BJ (cell line): Measurements from ENCODE around the gene ERGIC1. TPM values are rescaled to one million over a fixed set of nuclear protein-coding genes. Genes with fewer than 3 reads are reported as not detected.

Experiments
- CTCF ChIA-PET: fragments of 350-600 bp; formaldehyde crosslinking; extraction: SDS; loops from one replicate; lab custom pipeline; 2021; ENCODE audit warnings: antibody characterized with exemption, inconsistent platforms; lab: Yijun Ruan, JAX
- POLR2A ChIA-PET: fragments of 300-600 bp; sonication (Branson Sonifier 250); formaldehyde crosslinking; extraction: SDS; loops from one replicate; lab custom pipeline; 2021; ENCODE audit warnings: antibody characterized with exemption; lab: Charles Lee
- DNase-seq: peaks from one replicate; pipeline ENCODE4 v3.0.0-alpha.2; 2011; ENCODE audit warnings: low read depth
- H3K27me3 ChIP-seq: 2 replicates; pipeline ENCODE4 v1.6.0; 2011; ENCODE audit warnings: low read length; ENCODE audit not compliant: control insufficient read depth, insufficient read depth
- H3K36me3 ChIP-seq: 2 replicates; pipeline ENCODE4 v1.5.1; 2011; ENCODE audit warnings: low read length; ENCODE audit not compliant: control insufficient read depth, insufficient read depth
- H3K4me3 ChIP-seq: 2 replicates; pipeline ENCODE4 v1.5.1; 2011; ENCODE audit warnings: low read depth, mild to moderate bottlenecking, control low read depth, low read length
- CTCF ChIP-seq: IDR thresholded peaks from 2 replicates; pipeline ENCODE4 v1.5.1; 2011; ENCODE audit warnings: low read depth, mild to moderate bottlenecking, control low read depth, inconsistent platforms, low read length, moderate library complexity; ENCODE audit not compliant: insufficient read depth
- polyA plus RNA-seq: library from polyadenylated mRNA; depleted of rRNA; stranded (reverse); fragments of >200 nt; gene quantifications from 2 replicates; pipeline ENCODE4 v1.2.3, GENCODE V29; 2011

Gene ERGIC1
- polyA plus RNA-seq, 1 experiment: 216 TPM

GRCh38 chr5:172788771-172789686, 45.0 kb upstream of the ERGIC1 start:
- ChIA-PET POLR2A (interaction anchor here (0.6 kb wide), 1 partner anchor 11 kb away, joined by 3 read pairs; no protein-coding TSS in a partner anchor), CTCF (interaction anchor here (1.1 to 2.1 kb wide), 6 partner anchors 9 to 144 kb away, joined by 3 to 5 read pairs (median 4); partner anchors contain the start of gene DUSP1)
- DNase-seq: no peak
- no peaks in the 10 kb centered on the region for H3K27me3 ChIP-seq
- no peak for TF ChIP-seq CTCF
- H3K36me3 ChIP-seq: no peaks in the 10 kb centered on the region
- no peak overlapping the region for H3K4me3 ChIP-seq

- DNase-seq: no peak
- POLR2A ChIA-PET: no interaction called here
- H3K27me3 ChIP-seq: no peaks in the 10 kb centered on the region
- CTCF ChIA-PET: interaction anchor here (1.2 to 2.1 kb wide), 3 partner anchors 11 to 73 kb away, joined by 3 to 5 read pairs (median 5); partner anchors contain the start of gene DUSP1
- H3K36me3 ChIP-seq: no peaks in the 10 kb centered on the region
- TF ChIP-seq CTCF: no peak
- H3K4me3 ChIP-seq: no peak overlapping the region
These were observed 44.2 kb upstream of the ERGIC1 start for GRCh38 chr5:172789687-172790495.

- H3K27me3 ChIP-seq: no peaks in the 10 kb centered on the region
- ChIA-PET CTCF (interaction anchor here (0.9 to 2.1 kb wide), 3 partner anchors 9 to 74 kb away, joined by 3 to 5 read pairs (median 5); partner anchors contain the start of gene DUSP1), POLR2A (no interaction called here)
- DNase-seq: no peak
- no peaks in the 10 kb centered on the region for H3K36me3 ChIP-seq
- no peak overlapping the region for H3K4me3 ChIP-seq
- no peak for TF ChIP-seq CTCF
These were observed 43.6 kb upstream of the ERGIC1 start for GRCh38 chr5:172790496-172790889.

DNA sequence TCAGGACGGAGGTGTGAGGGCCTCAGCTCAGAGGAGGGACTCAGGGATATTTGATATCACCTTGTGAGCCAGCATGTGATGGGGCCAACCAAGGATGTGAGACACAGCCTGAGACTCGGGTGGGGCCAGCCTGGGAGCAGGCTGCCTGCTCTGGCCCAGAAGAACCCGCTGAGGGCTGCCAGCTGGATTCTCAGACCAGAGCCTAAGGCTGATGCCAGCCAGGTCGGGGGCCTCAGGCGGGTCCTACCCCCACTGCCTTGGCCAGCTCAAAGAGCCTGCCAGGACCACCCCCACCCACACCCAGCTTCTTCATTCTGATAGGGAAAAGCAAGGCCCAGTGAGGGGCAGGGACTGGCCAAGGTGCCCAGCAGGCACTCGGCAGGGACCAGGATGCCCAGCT, 42.8 kb upstream of the ERGIC1 start:
- TF ChIP-seq CTCF: no peak
- DNase-seq: no peak
- H3K4me3 ChIP-seq: no peak overlapping the region
- CTCF ChIA-PET: interaction anchor here (0.9 to 1.7 kb wide), 3 partner anchors 9 to 141 kb away, joined by 3 to 4 read pairs (median 3); no protein-coding TSS in a partner anchor
- no peaks in the 10 kb centered on the region for H3K27me3 ChIP-seq
- H3K36me3 ChIP-seq: no peaks in the 10 kb centered on the region
- POLR2A ChIA-PET: interaction anchor here (0.6 kb wide), 1 partner anchor 26 kb away, joined by 4 read pairs; no protein-coding TSS in a partner anchor
